LNCaP clone FGC (cell line): ENCODE data around the gene ZC3H10.

Source experiments
- DNase-seq: peaks from one replicate; pipeline ENCODE4 v3.0.0-alpha.2; 2011; ENCODE audit warnings: low read depth
- H3K4me3 ChIP-seq: 2 replicates; pipeline ENCODE4 v1.5.1; 2011; ENCODE audit warnings: mild to moderate bottlenecking, low read depth, low read length, control low read depth
- CTCF ChIP-seq: IDR thresholded peaks from 2 replicates; pipeline ENCODE4 v1.5.1; 2012; ENCODE audit warnings: mild to moderate bottlenecking; ENCODE audit not compliant: control insufficient read depth, insufficient read depth; ENCODE audit errors: extremely low read depth

Gene ZC3H10

GRCh38 chr12:56079723-56080555 is 38.1 kb upstream of the ZC3H10 start, which contains the start of gene ERBB3:
Gene ERBB3 (plus strand): TSS chr12:56080165. CDS start chr12:56080301, 136 bp downstream.
- TF ChIP-seq CTCF = no peak
- peak; percentile 79 for DNase-seq
- peak within 1 kb of the TSS; percentile 97 for H3K4me3 ChIP-seq

GRCh38 chr12:56080556-56081138 is 37.4 kb upstream of the ZC3H10 start:
- peak overlapping the region; percentile 97 for H3K4me3 ChIP-seq
- 0 out of 2 replicates have a peak, but pooled peaks have one; percentile 13 for TF ChIP-seq CTCF
- DNase-seq = no peak

- DNase-seq = no peak
- H3K4me3 ChIP-seq = peak overlapping the region; percentile 97
Measured at GRCh38 chr12:56081393-56082347, 36.4 kb upstream of the ZC3H10 start.

GRCh38 chr12:56082382-56082781 is 35.7 kb upstream of the ZC3H10 start:
- H3K4me3 ChIP-seq = no peak overlapping the region
- no peak for DNase-seq
- no peak for TF ChIP-seq CTCF

More at GRCh38 chr12:56081393-56082347, 36.4 kb upstream of the ZC3H10 start:
- TF ChIP-seq CTCF = no peak

GRCh38 chr12:56082967-56083366 is 35.1 kb upstream of the ZC3H10 start:
- no peak overlapping the region for H3K4me3 ChIP-seq
- TF ChIP-seq CTCF = no peak
- no peak for DNase-seq

GRCh38 chr12:56084958-56085543 is 33.0 kb upstream of the ZC3H10 start:
- no peak for DNase-seq
- no peak overlapping the region for H3K4me3 ChIP-seq
- TF ChIP-seq CTCF = 0 out of 2 replicates have a peak, but pooled peaks have one; percentile 7
